K562 (cell line): ENCODE data around the gene NOL4L. TPM values are rescaled to one million over a fixed set of nuclear protein-coding genes. Genes with fewer than 3 reads are reported as not detected.
A peak's percentile ranks its signal among the peaks of the same experiment; 100 is the strongest.

Source experiments
- ATF7 ChIP-seq: fragments of 450-650 bp; IDR thresholded peaks from 2 replicates; pipeline ENCODE4 v1.7.1; 2014; ENCODE audit warnings: mild to moderate bottlenecking, moderate library complexity
- MAFG ChIP-seq: fragments of 450-650 bp; conservative IDR thresholded peaks from 2 replicates; pipeline ENCODE4 v1.6.1; 2016; ENCODE audit warnings: missing genetic modification characterization, missing compliant biosample characterization
- NFIC ChIP-seq: fragments of 450-650 bp; IDR thresholded peaks from 2 replicates; pipeline ENCODE4 v1.6.1; 2017; ENCODE audit warnings: mild to moderate bottlenecking, inconsistent platforms
- POU5F1 ChIP-seq: fragments of 150-350 bp; IDR thresholded peaks from 2 replicates; pipeline ENCODE4 v1.6.1; 2014; ENCODE audit warnings: borderline replicate concordance, low read length, low read depth, mild to moderate bottlenecking; ENCODE audit not compliant: partially characterized antibody
- RBM25 ChIP-seq: fragments of 200-400 bp; formaldehyde crosslinking; IDR thresholded peaks from 2 replicates; pipeline ENCODE4 v1.6.1; 2018; ENCODE audit warnings: low read length, low read depth, moderate library complexity; ENCODE audit not compliant: severe bottlenecking
- SPI1 ChIP-seq: IDR thresholded peaks from 2 replicates; pipeline ENCODE4 v1.6.1; 2011; ENCODE audit warnings: low read depth, low read length, control low read depth, borderline replicate concordance
- SRSF3 ChIP-seq: fragments of 200-400 bp; formaldehyde crosslinking; IDR thresholded peaks from 2 replicates; pipeline ENCODE4 v1.6.1; 2016; ENCODE audit warnings: mild to moderate bottlenecking, low read length, moderate library complexity; ENCODE audit not compliant: insufficient read depth
- WHSC1 ChIP-seq: IDR thresholded peaks from one replicate; pipeline ENCODE4 v1.6.1; 2012; ENCODE audit warnings: low read length, control low read depth, inconsistent platforms
- ZFP36 ChIP-seq: fragments of 150-350 bp; IDR thresholded peaks from 2 replicates; pipeline ENCODE4 v1.6.1; 2018; ENCODE audit warnings: low read length, low read depth; ENCODE audit not compliant: partially characterized antibody
- ZNF436 ChIP-seq: fragments of 250-450, 450-650 bp; sonication (Bioruptor Pico); formaldehyde crosslinking; IDR thresholded peaks from 2 replicates; pipeline ENCODE4 v1.7.0; 2020; ENCODE audit warnings: mild to moderate bottlenecking
- polyA plus RNA-seq, 8 experiments: library from polyadenylated mRNA; depleted of rRNA in 4 of 8; stranded (reverse) in 5 of 8; unstranded in 3 of 8; fragments of >200 nt; fragmentation: Nextera tagmentation in 2 of 8; fragmentation: Illumina TruSeq in 1 of 8; extraction: Ambion mirVana in 2 of 8; extraction: Trizol in 1 of 8; gene quantifications; 2 replicates each; pipeline versions ENCODE4 v1.2.1 to v1.2.3, GENCODE V29; 2011 to 2014; ENCODE audit warnings: inconsistent platforms in 1 of 8, missing spikeins in 1 of 8
- total RNA-seq, 7 experiments: library from RNA; depleted of rRNA in 6 of 7; stranded (reverse); fragments of >200 nt in 6 of 7; fragmentation: Illumina TruSeq in 2 of 7; extraction: Trizol in 2 of 7; gene quantifications; 2 replicates each; pipeline versions ENCODE4 v1.2.1 to v1.2.3, GENCODE V29; 2011 to 2021; ENCODE audit warnings: low replicate concordance in 1 of 7
- TF ChIP-seq, protein P1 (sequence below), 2 experiments: fragments of 450-650 bp; formaldehyde crosslinking in 1 of 2; IDR thresholded peaks; 2 replicates each; pipeline versions ENCODE4 v1.4.0 to v1.6.1; 2014 to 2020; ENCODE audit warnings: mild to moderate bottlenecking in 2 of 2, borderline replicate concordance in 1 of 2, low read depth in 1 of 2
- TF ChIP-seq, protein P2 (sequence below): fragments of 250-450 bp; sonication (Bioruptor Pico); IDR thresholded peaks from 2 replicates; pipeline ENCODE4 v1.8.0; 2021; ENCODE audit warnings: borderline replicate concordance, mild to moderate bottlenecking, moderate library complexity; ENCODE audit not compliant: poor library complexity, severe bottlenecking
- TF ChIP-seq, protein P3 (sequence below): fragments of 250-450 bp; sonication (Bioruptor Pico); IDR thresholded peaks from 2 replicates; pipeline ENCODE4 v1.5.0; 2020; ENCODE audit warnings: mild to moderate bottlenecking

Gene NOL4L
- total and polyA plus RNA-seq, 9 of the 15 experiments (the other 6 are each of a cell fraction or from before 2014, with no cell fraction given) = 5.1 to 36.2 (median 13.6) TPM

DNA sequence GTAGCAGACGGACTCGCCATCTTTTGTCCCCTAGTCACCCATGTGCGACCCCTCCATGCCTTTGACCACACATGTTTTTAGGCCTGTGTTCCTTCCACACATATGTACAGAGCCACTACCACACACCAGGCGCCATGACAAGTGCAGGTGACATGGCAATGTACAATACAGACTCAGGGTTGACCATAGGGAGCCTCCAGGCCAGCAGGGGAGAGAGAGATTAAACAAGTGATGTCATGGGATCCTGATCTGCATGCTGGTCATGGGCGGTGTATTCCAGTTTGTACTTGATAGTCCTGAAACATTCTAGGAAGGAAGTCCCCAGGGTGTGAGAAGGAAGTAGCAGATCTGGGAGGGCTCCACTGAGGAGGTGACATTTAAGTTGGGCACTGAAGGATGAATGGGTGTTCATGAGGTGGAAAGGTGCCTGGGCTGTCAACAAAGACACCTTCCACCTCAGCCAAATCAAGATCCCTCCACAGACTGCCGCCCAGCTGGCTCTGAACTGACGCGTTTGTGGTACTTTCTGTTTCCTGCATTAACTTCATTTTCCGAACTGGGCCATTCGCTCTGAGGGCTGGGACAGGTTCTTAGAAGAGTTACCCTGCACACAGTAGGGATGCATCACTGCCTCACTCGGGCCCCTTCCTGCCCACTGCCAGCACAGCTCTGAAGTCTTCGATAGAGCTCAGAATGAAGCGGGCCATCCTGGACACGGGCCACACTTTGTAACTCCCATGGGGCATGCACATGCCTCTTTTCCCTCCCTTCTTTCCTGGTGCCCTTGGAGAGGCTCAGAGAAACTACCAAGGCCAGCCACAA lies 94.0 kb downstream of the NOL4L start (continued):
- peak; percentile 83 for TF ChIP-seq ZNF436
- peak; percentile 20; the same call in 1 of the 2 replicates for TF ChIP-seq SPI1
- TF ChIP-seq MAFG (tag) = no peak
- TF ChIP-seq, protein P1, sequence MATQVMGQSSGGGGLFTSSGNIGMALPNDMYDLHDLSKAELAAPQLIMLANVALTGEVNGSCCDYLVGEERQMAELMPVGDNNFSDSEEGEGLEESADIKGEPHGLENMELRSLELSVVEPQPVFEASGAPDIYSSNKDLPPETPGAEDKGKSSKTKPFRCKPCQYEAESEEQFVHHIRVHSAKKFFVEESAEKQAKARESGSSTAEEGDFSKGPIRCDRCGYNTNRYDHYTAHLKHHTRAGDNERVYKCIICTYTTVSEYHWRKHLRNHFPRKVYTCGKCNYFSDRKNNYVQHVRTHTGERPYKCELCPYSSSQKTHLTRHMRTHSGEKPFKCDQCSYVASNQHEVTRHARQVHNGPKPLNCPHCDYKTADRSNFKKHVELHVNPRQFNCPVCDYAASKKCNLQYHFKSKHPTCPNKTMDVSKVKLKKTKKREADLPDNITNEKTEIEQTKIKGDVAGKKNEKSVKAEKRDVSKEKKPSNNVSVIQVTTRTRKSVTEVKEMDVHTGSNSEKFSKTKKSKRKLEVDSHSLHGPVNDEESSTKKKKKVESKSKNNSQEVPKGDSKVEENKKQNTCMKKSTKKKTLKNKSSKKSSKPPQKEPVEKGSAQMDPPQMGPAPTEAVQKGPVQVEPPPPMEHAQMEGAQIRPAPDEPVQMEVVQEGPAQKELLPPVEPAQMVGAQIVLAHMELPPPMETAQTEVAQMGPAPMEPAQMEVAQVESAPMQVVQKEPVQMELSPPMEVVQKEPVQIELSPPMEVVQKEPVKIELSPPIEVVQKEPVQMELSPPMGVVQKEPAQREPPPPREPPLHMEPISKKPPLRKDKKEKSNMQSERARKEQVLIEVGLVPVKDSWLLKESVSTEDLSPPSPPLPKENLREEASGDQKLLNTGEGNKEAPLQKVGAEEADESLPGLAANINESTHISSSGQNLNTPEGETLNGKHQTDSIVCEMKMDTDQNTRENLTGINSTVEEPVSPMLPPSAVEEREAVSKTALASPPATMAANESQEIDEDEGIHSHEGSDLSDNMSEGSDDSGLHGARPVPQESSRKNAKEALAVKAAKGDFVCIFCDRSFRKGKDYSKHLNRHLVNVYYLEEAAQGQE (IDR thresholded peaks at IDR 0.05; ENCODE audit: borderline replicate concordance) = peak; percentile 96
- TF ChIP-seq, protein P1 (CRISPR knock-in tag; IDR thresholded peaks at IDR 0.05; ENCODE audit: low read depth) = no peak
- no peak for TF ChIP-seq NFIC
- peak; percentile 97 for TF ChIP-seq ZFP36
- TF ChIP-seq ATF7 = peak; percentile 53; the same call in 1 of the 2 replicates
- no peak for TF ChIP-seq POU5F1
- no peak for TF ChIP-seq SRSF3
- TF ChIP-seq, protein P2, sequence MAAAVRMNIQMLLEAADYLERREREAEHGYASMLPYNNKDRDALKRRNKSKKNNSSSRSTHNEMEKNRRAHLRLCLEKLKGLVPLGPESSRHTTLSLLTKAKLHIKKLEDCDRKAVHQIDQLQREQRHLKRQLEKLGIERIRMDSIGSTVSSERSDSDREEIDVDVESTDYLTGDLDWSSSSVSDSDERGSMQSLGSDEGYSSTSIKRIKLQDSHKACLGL (CRISPR knock-in tag) = no peak
- TF ChIP-seq, protein P3, sequence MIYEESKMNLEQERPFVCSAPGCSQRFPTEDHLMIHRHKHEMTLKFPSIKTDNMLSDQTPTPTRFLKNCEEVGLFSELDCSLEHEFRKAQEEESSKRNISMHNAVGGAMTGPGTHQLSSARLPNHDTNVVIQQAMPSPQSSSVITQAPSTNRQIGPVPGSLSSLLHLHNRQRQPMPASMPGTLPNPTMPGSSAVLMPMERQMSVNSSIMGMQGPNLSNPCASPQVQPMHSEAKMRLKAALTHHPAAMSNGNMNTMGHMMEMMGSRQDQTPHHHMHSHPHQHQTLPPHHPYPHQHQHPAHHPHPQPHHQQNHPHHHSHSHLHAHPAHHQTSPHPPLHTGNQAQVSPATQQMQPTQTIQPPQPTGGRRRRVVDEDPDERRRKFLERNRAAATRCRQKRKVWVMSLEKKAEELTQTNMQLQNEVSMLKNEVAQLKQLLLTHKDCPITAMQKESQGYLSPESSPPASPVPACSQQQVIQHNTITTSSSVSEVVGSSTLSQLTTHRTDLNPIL (CRISPR knock-in tag) = no peak
- no peak for TF ChIP-seq WHSC1
- peak; percentile 85 for TF ChIP-seq RBM25
